ENCODE results near the gene OAS1. TPM values are rescaled to one million over a fixed set of nuclear protein-coding genes. Genes with fewer than 3 reads are reported as not detected.
"Not testable (repeated sequence)": the region's sequence is repeated elsewhere in the genome, so short reads cannot be mapped to it uniquely, and the experiment has no call there.

Gene OAS1
- total RNA-seq, 1 experiment from 2014 or later = 0.64 TPM

DNA sequence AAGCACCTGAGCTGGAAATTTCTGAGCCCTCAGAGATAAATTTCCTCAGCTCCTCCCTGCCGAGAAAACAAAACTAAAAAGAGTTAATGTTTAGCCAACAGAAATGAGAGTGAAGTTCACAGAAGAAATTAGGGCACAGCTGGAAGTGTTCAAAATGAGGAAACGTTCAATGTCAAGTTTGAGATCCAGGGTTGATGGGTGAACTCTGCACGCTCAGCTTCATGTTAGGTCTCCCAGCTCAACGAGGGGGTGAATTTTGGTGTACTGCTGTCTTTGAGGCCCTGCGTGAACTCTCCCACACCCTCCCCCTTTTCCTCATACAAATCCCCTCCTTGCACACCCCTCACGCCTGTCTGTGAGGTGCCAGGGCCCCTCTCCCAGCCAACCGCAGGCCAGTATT, 18.2 kb downstream of the OAS1 start:
- H3K9me2 ChIP-seq (ENCODE audit: insufficient read depth) = no peaks in the 10 kb centered on the region
- no peak overlapping the region for H2AFZ ChIP-seq (ENCODE audit: low read depth, low read length, poor library complexity, severe bottlenecking)
- H4K20me1 ChIP-seq (ENCODE audit: insufficient read depth) = no peaks in the 10 kb centered on the region
- no peak overlapping the region for H3K4me2 ChIP-seq (ENCODE audit: low read length)
- peaks cover 0 to 4% of the 10 kb centered on the region in 2 experiments; a peak in 1 of 4 replicates for H3K9me3 ChIP-seq (ENCODE audit: control insufficient read depth in 1 of 2, insufficient read depth in 1 of 2, low read depth in 1 of 2, low read length in 2 of 2)
- intact Hi-C loops (cut with micrococcal nuclease) = no loop called here
- CTCF ChIA-PET = interaction anchor here (1.2 kb wide), 1 partner anchor 8 kb away, joined by 3 read pairs; no protein-coding TSS in a partner anchor
- no peaks in the 10 kb centered on the region for H3K79me2 ChIP-seq (ENCODE audit: insufficient read depth, low read length)
- RAD21 ChIA-PET (ENCODE audit: low non-redundant PET in 1 of 2, low total read pairs in 2 of 2, uncharacterized antibody in 2 of 2, unreplicated experiment in 2 of 2) = no interaction called here
- no TSS peak for BruUV-seq (replicated peaks)
- DNase-seq (ENCODE audit: low read depth, low spot score) (no peak), ATAC-seq (no peak)
- no peak overlapping the region for H3K4me3 ChIP-seq (replicated peaks in 1 of 2; ENCODE audit: low read depth in 1 of 2, low read length in 2 of 2)
- POLR2A ChIA-PET = no interaction called here
- H3K27me3 ChIP-seq (ENCODE audit: insufficient read depth, low read length) = peaks cover 31% of the 10 kb centered on the region
- no peak for TF ChIP-seq ZNF274 (IDR thresholded peaks at IDR 0.05; ENCODE audit: low read depth, low read length)
- TF ChIP-seq, protein P1, sequence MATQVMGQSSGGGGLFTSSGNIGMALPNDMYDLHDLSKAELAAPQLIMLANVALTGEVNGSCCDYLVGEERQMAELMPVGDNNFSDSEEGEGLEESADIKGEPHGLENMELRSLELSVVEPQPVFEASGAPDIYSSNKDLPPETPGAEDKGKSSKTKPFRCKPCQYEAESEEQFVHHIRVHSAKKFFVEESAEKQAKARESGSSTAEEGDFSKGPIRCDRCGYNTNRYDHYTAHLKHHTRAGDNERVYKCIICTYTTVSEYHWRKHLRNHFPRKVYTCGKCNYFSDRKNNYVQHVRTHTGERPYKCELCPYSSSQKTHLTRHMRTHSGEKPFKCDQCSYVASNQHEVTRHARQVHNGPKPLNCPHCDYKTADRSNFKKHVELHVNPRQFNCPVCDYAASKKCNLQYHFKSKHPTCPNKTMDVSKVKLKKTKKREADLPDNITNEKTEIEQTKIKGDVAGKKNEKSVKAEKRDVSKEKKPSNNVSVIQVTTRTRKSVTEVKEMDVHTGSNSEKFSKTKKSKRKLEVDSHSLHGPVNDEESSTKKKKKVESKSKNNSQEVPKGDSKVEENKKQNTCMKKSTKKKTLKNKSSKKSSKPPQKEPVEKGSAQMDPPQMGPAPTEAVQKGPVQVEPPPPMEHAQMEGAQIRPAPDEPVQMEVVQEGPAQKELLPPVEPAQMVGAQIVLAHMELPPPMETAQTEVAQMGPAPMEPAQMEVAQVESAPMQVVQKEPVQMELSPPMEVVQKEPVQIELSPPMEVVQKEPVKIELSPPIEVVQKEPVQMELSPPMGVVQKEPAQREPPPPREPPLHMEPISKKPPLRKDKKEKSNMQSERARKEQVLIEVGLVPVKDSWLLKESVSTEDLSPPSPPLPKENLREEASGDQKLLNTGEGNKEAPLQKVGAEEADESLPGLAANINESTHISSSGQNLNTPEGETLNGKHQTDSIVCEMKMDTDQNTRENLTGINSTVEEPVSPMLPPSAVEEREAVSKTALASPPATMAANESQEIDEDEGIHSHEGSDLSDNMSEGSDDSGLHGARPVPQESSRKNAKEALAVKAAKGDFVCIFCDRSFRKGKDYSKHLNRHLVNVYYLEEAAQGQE (IDR thresholded peaks at IDR 0.05; ENCODE audit: low read depth) = no peak
- no peak for TF ChIP-seq ELF1 (IDR thresholded peaks at IDR 0.05; ENCODE audit: borderline replicate concordance, low read depth)
- TF ChIP-seq POLR2A (IDR thresholded peaks at IDR 0.05; ENCODE audit: borderline replicate concordance, extremely low read depth, insufficient read depth, insufficient read length) = no peak
- H3K27ac ChIP-seq (ENCODE audit: low read depth, low read length) = no peak overlapping the region
- H3K4me1 ChIP-seq (ENCODE audit: control insufficient read depth in 1 of 2, insufficient read depth in 2 of 2, low read length in 2 of 2) = no peaks in the 10 kb centered on the region
- no peak overlapping the region for H3K9ac ChIP-seq (ENCODE audit: low read length)
- H3K36me3 ChIP-seq (ENCODE audit: control insufficient read depth in 1 of 2, insufficient read depth in 2 of 2, low read length in 2 of 2) = no peaks in the 10 kb centered on the region

DNA sequence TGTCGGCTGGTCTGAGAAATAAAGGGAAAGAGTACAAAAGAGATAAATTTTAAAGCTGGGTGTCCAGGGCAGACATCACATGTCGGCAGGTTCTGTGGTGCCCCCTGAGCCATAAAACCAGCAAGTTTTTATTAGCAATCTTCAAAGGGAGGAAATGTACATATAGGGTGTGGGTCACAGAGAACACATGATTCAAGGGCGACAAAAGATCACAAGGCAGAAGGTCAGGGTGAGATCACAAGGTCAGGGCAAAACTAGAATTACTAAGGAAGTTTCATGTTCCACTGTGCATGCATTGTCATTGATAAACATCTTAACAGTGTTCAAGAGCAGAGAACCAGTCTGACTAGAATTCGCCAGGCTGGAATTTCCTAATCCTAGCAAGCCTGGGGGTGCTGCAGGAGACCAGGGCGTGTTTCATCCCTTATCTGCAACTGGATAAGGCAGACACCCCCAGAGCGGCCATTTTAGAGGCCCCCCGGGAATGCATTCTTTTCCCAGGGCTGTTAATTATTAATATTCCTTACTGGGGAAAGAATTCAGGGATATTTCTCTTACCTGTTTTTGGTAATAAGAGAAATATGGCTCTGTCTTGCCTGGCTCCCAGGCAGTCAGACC, 19.8 kb downstream of the OAS1 start:
- TF ChIP-seq TCF7L2 (IDR thresholded peaks at IDR 0.05; ENCODE audit: borderline replicate concordance, extremely low read depth, insufficient read depth, insufficient read length) = peak; percentile 67
- H3K4me3 ChIP-seq (replicated peaks in 1 of 2; ENCODE audit: low read depth in 1 of 2, low read length in 2 of 2); RAD21 ChIA-PET (ENCODE audit: low non-redundant PET in 1 of 2, low total read pairs in 2 of 2, uncharacterized antibody in 2 of 2, unreplicated experiment in 2 of 2); POLR2A ChIA-PET; H4K20me1 ChIP-seq (ENCODE audit: insufficient read depth); H3K9me2 ChIP-seq (ENCODE audit: insufficient read depth); H3K9me3 ChIP-seq (ENCODE audit: control insufficient read depth in 1 of 2, insufficient read depth in 1 of 2, low read depth in 1 of 2, low read length in 2 of 2); CTCF ChIA-PET; H3K79me2 ChIP-seq (ENCODE audit: insufficient read depth, low read length); intact Hi-C loops (cut with micrococcal nuclease); H3K4me1 ChIP-seq (ENCODE audit: control insufficient read depth in 1 of 2, insufficient read depth in 2 of 2, low read length in 2 of 2); ATAC-seq; H3K9ac ChIP-seq (ENCODE audit: low read length); H3K4me2 ChIP-seq (ENCODE audit: low read length); BruUV-seq (replicated peaks); H2AFZ ChIP-seq (ENCODE audit: low read depth, low read length, poor library complexity, severe bottlenecking); H3K36me3 ChIP-seq (ENCODE audit: control insufficient read depth in 1 of 2, insufficient read depth in 2 of 2, low read length in 2 of 2); DNase-seq (ENCODE audit: low read depth, low spot score); H3K27ac ChIP-seq (ENCODE audit: low read depth, low read length): not testable (repeated sequence)
- peaks cover 26% of the 10 kb centered on the region for H3K27me3 ChIP-seq (ENCODE audit: insufficient read depth, low read length)
